CD14-positive monocyte (primary cell): ENCODE results near the gene IGFBP2. TPM values are rescaled to one million over a fixed set of nuclear protein-coding genes. Genes with fewer than 3 reads are reported as not detected.

Source experiments
- DNase-seq, 3 donors: peaks; one replicate each; pipeline ENCODE4 v3.0.0-alpha.2; 2011 to 2022
- H2AFZ ChIP-seq: 2 replicates; pipeline ENCODE4 v1.6.0; 2012; ENCODE audit warnings: mild to moderate bottlenecking, low read depth, low read length, inconsistent platforms; ENCODE audit not compliant: insufficient read depth, poor library complexity, severe bottlenecking
- H3K27ac ChIP-seq, 2 donors: 1 replicate in 1 of 2; 2 replicates in 1 of 2; pipeline ENCODE4 v1.5.1; 2012 to 2013; ENCODE audit warnings: low read length in 2 of 2, control low read depth in 1 of 2, inconsistent platforms in 1 of 2, low read depth in 1 of 2, mild to moderate bottlenecking in 1 of 2
- H3K27me3 ChIP-seq, 2 donors: one replicate each; pipeline versions ENCODE4 v1.6.0 to v1.6.1; 2011 to 2013; ENCODE audit warnings: low read length in 2 of 2; ENCODE audit not compliant: control insufficient read depth in 2 of 2, insufficient read depth in 2 of 2
- H3K36me3 ChIP-seq, 2 donors: replicated peaks in 1 of 2; 1 replicate in 1 of 2; 2 replicates in 1 of 2; pipeline versions ENCODE4 v1.5.1 to v1.6.1; 2012 to 2013; ENCODE audit warnings: low read length in 2 of 2, control low read depth in 1 of 2, inconsistent platforms in 1 of 2, mild to moderate bottlenecking in 1 of 2; ENCODE audit not compliant: insufficient read depth in 2 of 2, control insufficient read depth in 1 of 2
- H3K4me1 ChIP-seq, 2 donors: 1 replicate in 1 of 2; 2 replicates in 1 of 2; pipeline versions ENCODE4 v1.5.1 to v1.6.1; 2012 to 2013; ENCODE audit warnings: low read length in 2 of 2, control low read depth in 1 of 2, inconsistent platforms in 1 of 2, mild to moderate bottlenecking in 1 of 2, moderate library complexity in 1 of 2; ENCODE audit not compliant: insufficient read depth in 2 of 2, control insufficient read depth in 1 of 2
- H3K4me2 ChIP-seq: replicated peaks from 2 replicates; pipeline ENCODE3; 2012; ENCODE audit warnings: low read length, moderate library complexity, mild to moderate bottlenecking; ENCODE audit not compliant: poor library complexity, severe bottlenecking; ENCODE audit errors: extremely low read depth
- H3K4me3 ChIP-seq, 3 experiments: fragments of 200-600 bp in 1 of 3; sonication (generic) in 1 of 3; replicated peaks in 1 of 3; 1 replicate in 2 of 3; 2 replicates in 1 of 3; pipeline ENCODE4 v1.5.1; 2011 to 2013; ENCODE audit warnings: low read length in 3 of 3, mild to moderate bottlenecking in 3 of 3, control low read depth in 2 of 3, low read depth in 2 of 3, inconsistent platforms in 1 of 3, moderate library complexity in 1 of 3
- H3K79me2 ChIP-seq: 2 replicates; pipeline ENCODE4 v1.6.0; 2012; ENCODE audit warnings: mild to moderate bottlenecking, control low read depth, inconsistent platforms, low read length, moderate library complexity; ENCODE audit not compliant: insufficient read depth
- H3K9ac ChIP-seq: 2 replicates; pipeline ENCODE4 v1.6.0; 2017; ENCODE audit warnings: low read length, mild to moderate bottlenecking; ENCODE audit not compliant: insufficient read depth, poor library complexity, severe bottlenecking
- H3K9me3 ChIP-seq, 2 donors: replicated peaks in 1 of 2; 1 replicate in 1 of 2; 2 replicates in 1 of 2; pipeline versions ENCODE4 v1.5.1 to v1.6.1; 2012 to 2013; ENCODE audit warnings: low read length in 2 of 2, control low read depth in 1 of 2; ENCODE audit not compliant: control insufficient read depth in 1 of 2, insufficient read depth in 1 of 2
- H4K20me1 ChIP-seq: 2 replicates; pipeline ENCODE4 v1.6.0; 2012; ENCODE audit warnings: mild to moderate bottlenecking, low read length, control low read depth, moderate library complexity; ENCODE audit not compliant: insufficient read depth
- H3K27ac Mint-ChIP-seq, 7 donors: one replicate each; pipeline ENCODE4 v1.8.0; 2020; ENCODE audit warnings: mild to moderate bottlenecking in 7 of 7, mixed read lengths in 7 of 7, moderate library complexity in 6 of 7, inconsistent platforms in 2 of 7
- H3K27me3 Mint-ChIP-seq, 3 donors: one replicate each; pipeline ENCODE4 v1.8.0; 2021 to 2022; ENCODE audit warnings: low read depth in 3 of 3, mild to moderate bottlenecking in 3 of 3, mixed read lengths in 3 of 3, moderate library complexity in 3 of 3, inconsistent platforms in 1 of 3
- H3K36me3 Mint-ChIP-seq, 2 donors: one replicate each; pipeline ENCODE4 v1.8.0; 2020; ENCODE audit warnings: mixed read lengths in 2 of 2, inconsistent platforms in 1 of 2, mild to moderate bottlenecking in 1 of 2
- H3K4me1 Mint-ChIP-seq: one replicate; pipeline ENCODE4 v1.8.0; 2020; ENCODE audit warnings: mild to moderate bottlenecking, mixed read lengths
- H3K4me3 Mint-ChIP-seq, 2 donors: one replicate each; pipeline ENCODE4 v1.8.0; 2020; ENCODE audit warnings: mild to moderate bottlenecking in 2 of 2, mixed read lengths in 2 of 2, moderate library complexity in 1 of 2
- H3K9me3 Mint-ChIP-seq, 7 donors: one replicate each; pipeline ENCODE4 v1.8.0; 2020 to 2022; ENCODE audit warnings: mixed read lengths in 7 of 7, mild to moderate bottlenecking in 6 of 7, moderate library complexity in 6 of 7, inconsistent platforms in 2 of 7
- WGBS: methylation state at CpG from one replicate; pipeline ENCODE4 v1.1.5; 2013; ENCODE audit warnings: missing lambda C conversion rate; ENCODE audit not compliant: insufficient coverage; 5-methylcytosine and 5-hydroxymethylcytosine counted together
- intact Hi-C, 2 donors: fragments of 100-400 bp; cut with micrococcal nuclease; formaldehyde crosslinking; loops; one replicate each; pipeline versions ENCODE4 v1.15.0 to v1.15.1; 2023
- polyA plus RNA-seq, 3 donors: library from polyadenylated mRNA; depleted of rRNA in 1 of 3; unstranded in 2 of 3; stranded (reverse) in 1 of 3; fragments of 300-500 nt in 2 of 3; fragments of >200 nt in 1 of 3; fragmentation: Illumina TruSeq in 2 of 3; gene quantifications; 1 replicate in 2 of 3; 2 replicates in 1 of 3; pipeline ENCODE4 v1.2.3, GENCODE V29; 2012 to 2021
- TF ChIP-seq, protein P1 (sequence below): fragments of 200-600 bp; IDR thresholded peaks from one replicate; pipeline ENCODE4 v1.8.0; 2022; ENCODE audit warnings: antibody characterized with exemption, mild to moderate bottlenecking

Gene IGFBP2
- polyA plus RNA-seq, 3 donors: 1.6 TPM; not detected in 2

DNA sequence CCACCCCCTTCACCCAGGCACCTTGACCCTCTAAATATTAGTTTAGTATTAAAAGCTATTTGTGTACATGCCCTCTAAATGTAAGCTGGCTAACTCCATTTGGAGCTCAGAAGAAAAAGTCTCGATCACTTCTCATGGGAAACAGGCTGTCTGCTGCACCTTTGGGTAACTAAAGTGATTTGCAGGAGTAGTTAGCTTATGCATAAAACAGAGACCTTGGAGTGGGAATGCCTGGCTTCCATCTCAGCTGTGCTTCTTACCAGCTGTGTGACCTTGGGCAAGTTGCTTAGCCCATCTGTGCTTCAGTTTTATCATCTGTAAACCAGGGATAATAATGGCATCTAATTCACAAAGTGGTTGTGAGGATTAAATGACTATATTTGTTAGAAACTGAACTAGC is 29.9 kb downstream of the IGFBP2 start:
- Histone ChIP-seq H3K4me2 (no peak overlapping the region), H3K9ac (no peak overlapping the region), H3K27me3 (no peaks in the 10 kb centered on the region), H3K4me1 (no peaks in the 10 kb centered on the region), H3K36me3 (no peaks in the 10 kb centered on the region), H3K9me3 (no peaks in the 10 kb centered on the region), H3K79me2 (no peaks in the 10 kb centered on the region), H2AFZ (no peak overlapping the region), H3K4me3 (no peak overlapping the region), H4K20me1 (no peaks in the 10 kb centered on the region), H3K27ac (no peak overlapping the region)
- no peak for DNase-seq
- no peaks in the 10 kb centered on the region for H3K4me1 Mint-ChIP-seq
- H3K27ac Mint-ChIP-seq: no peak overlapping the region
- whole genome bisulfite sequencing: 100% methylated on average over 1 of the region's 1 CpG
- H3K36me3 Mint-ChIP-seq: no peaks in the 10 kb centered on the region
- H3K4me3 Mint-ChIP-seq: no peak overlapping the region
- peaks cover 0 to 5% (median 0%) of the 10 kb centered on the region in 3 donors for H3K27me3 Mint-ChIP-seq
- intact Hi-C loops: loop anchor here in 1 of 2 donors (10.0 kb wide), 1 partner anchor 628 kb away; no protein-coding TSS in a partner anchor
- no peaks in the 10 kb centered on the region for H3K9me3 Mint-ChIP-seq
- TF ChIP-seq, protein P1, sequence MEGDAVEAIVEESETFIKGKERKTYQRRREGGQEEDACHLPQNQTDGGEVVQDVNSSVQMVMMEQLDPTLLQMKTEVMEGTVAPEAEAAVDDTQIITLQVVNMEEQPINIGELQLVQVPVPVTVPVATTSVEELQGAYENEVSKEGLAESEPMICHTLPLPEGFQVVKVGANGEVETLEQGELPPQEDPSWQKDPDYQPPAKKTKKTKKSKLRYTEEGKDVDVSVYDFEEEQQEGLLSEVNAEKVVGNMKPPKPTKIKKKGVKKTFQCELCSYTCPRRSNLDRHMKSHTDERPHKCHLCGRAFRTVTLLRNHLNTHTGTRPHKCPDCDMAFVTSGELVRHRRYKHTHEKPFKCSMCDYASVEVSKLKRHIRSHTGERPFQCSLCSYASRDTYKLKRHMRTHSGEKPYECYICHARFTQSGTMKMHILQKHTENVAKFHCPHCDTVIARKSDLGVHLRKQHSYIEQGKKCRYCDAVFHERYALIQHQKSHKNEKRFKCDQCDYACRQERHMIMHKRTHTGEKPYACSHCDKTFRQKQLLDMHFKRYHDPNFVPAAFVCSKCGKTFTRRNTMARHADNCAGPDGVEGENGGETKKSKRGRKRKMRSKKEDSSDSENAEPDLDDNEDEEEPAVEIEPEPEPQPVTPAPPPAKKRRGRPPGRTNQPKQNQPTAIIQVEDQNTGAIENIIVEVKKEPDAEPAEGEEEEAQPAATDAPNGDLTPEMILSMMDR: no peak

DNA sequence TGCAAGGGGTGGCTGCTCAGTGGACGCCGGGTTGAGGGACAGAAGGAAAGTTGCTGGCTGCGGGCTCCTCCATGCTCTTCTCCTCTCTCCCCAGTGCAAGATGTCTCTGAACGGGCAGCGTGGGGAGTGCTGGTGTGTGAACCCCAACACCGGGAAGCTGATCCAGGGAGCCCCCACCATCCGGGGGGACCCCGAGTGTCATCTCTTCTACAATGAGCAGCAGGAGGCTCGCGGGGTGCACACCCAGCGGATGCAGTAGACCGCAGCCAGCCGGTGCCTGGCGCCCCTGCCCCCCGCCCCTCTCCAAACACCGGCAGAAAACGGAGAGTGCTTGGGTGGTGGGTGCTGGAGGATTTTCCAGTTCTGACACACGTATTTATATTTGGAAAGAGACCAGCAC is 30.6 kb downstream of the IGFBP2 start:
- TF ChIP-seq, protein P1: no peak
- Histone ChIP-seq H3K27me3 (no peaks in the 10 kb centered on the region), H3K4me2 (no peak overlapping the region), H3K9ac (no peak overlapping the region), H3K36me3 (no peaks in the 10 kb centered on the region), H3K4me3 (no peak overlapping the region), H2AFZ (no peak overlapping the region), H4K20me1 (no peaks in the 10 kb centered on the region), H3K4me1 (no peaks in the 10 kb centered on the region), H3K9me3 (no peaks in the 10 kb centered on the region), H3K79me2 (no peaks in the 10 kb centered on the region), H3K27ac (no peak overlapping the region)
- no peaks in the 10 kb centered on the region for H3K36me3 Mint-ChIP-seq
- H3K27ac Mint-ChIP-seq: no peak overlapping the region
- WGBS: 91% methylated on average over 15 of the region's 18 CpGs
- intact Hi-C loops: loop anchor here in 1 of 2 donors (10.0 kb wide), 1 partner anchor 629 kb away; no protein-coding TSS in a partner anchor
- no peaks in the 10 kb centered on the region for H3K9me3 Mint-ChIP-seq
- H3K4me3 Mint-ChIP-seq: no peak overlapping the region
- H3K4me1 Mint-ChIP-seq: no peaks in the 10 kb centered on the region
- no peak for DNase-seq
- H3K27me3 Mint-ChIP-seq: peaks cover 0 to 8% (median 0%) of the 10 kb centered on the region in 3 donors
